ENCODE measurements around the gene LRRC10B. TPM values are rescaled to one million over a fixed set of nuclear protein-coding genes. Genes with fewer than 3 reads are reported as not detected.

LRRC10B gene
- total RNA-seq, 1 experiment from 2014 or later = 0.39 TPM

GRCh38 chr11:61534933-61535839, 26.6 kb downstream of the LRRC10B start:
- H2BK20ac ChIP-seq (ENCODE audit: low read depth, low read length, poor library complexity, severe bottlenecking) = no peak overlapping the region
- H3K27me3 ChIP-seq (ENCODE audit: insufficient read depth, low read length) = no peaks in the 10 kb centered on the region
- H4K20me1 ChIP-seq (ENCODE audit: control insufficient read depth, insufficient read depth, insufficient read length) = no peaks in the 10 kb centered on the region
- no peaks in the 10 kb centered on the region for H3K79me1 ChIP-seq (ENCODE audit: insufficient read depth, low read depth, low read length, poor library complexity, severe bottlenecking)
- no peak overlapping the region for H3K4me2 ChIP-seq (ENCODE audit: insufficient read depth, insufficient read length, low read length)
- H2BK12ac ChIP-seq (ENCODE audit: insufficient read length, low read depth, low read length) = no peak overlapping the region
- Mint-ChIP-seq H3K27ac (peak overlapping the region; percentile 18 to 68 (median 42); a peak in 4 of 7 replicates), H3K27me3 (ENCODE audit: low read depth) (peaks cover 8% of the 10 kb centered on the region), H3K36me3 (ENCODE audit: insufficient read depth in 1 of 3, low read depth in 3 of 3) (peaks cover 0 to 4% (median 0%) of the 10 kb centered on the region in 3 experiments; a peak in 1 of 7 replicates), H3K4me1 (peaks cover 18 to 26% of the 10 kb centered on the region in 2 experiments), H3K4me3 (no peak overlapping the region), H3K9me3 (no peaks in the 10 kb centered on the region)
- H2AFZ ChIP-seq (ENCODE audit: low read length) = no peak overlapping the region
- no peaks in the 10 kb centered on the region for H3K79me2 ChIP-seq (ENCODE audit: insufficient read depth, low read length)
- H3K23ac ChIP-seq (ENCODE audit: insufficient read length, low read depth, low read length) = no peak overlapping the region
- no CpG with 5 or more reads among the region's 32 CpGs for WGBS (ENCODE audit: extremely low coverage, insufficient read length, low lambda C conversion rate)
- no peak overlapping the region for H4K91ac ChIP-seq (ENCODE audit: insufficient read length, low read depth, low read length)
- H3T11ph ChIP-seq (ENCODE audit: low read length) = no peak overlapping the region
- no peak overlapping the region for H3K27ac ChIP-seq (ENCODE audit: insufficient read length, low read depth, low read length)
- H3K18ac ChIP-seq (ENCODE audit: insufficient read length, low read depth, low read length) = no peak overlapping the region
- no peak overlapping the region for H4K8ac ChIP-seq (replicated peaks; ENCODE audit: insufficient read length, low read depth, low read length)
- no peak overlapping the region for H3K4ac ChIP-seq (ENCODE audit: low read depth, low read length)
- no peak overlapping the region; the same call in 1 of the 2 replicates for H3K14ac ChIP-seq (ENCODE audit: insufficient read depth, low read length)
- no peaks in the 10 kb centered on the region for H3K9me3 ChIP-seq (ENCODE audit: control insufficient read depth, low read depth, low read length)
- H2AK5ac ChIP-seq (ENCODE audit: insufficient read length, low read length) = no peak overlapping the region
- no peak overlapping the region for H3K9ac ChIP-seq (ENCODE audit: extremely low read depth, insufficient read length, low read length)
- no peak overlapping the region for H2BK5ac ChIP-seq (ENCODE audit: insufficient read length, low read length)
- no peak for TF ChIP-seq CTCF (conservative IDR thresholded peaks at IDR 0.05)
- H3K56ac ChIP-seq (ENCODE audit: insufficient read length, low read depth, low read length) = no peak overlapping the region
- no peak overlapping the region for H4K5ac ChIP-seq (ENCODE audit: insufficient read length, low read depth, low read length)
- H2BK120ac ChIP-seq (ENCODE audit: low read depth, low read length, poor library complexity, severe bottlenecking) = no peak overlapping the region
- H3K4me1 ChIP-seq (ENCODE audit: insufficient read depth, low read length) = peaks cover 5% of the 10 kb centered on the region
- H3K23me2 ChIP-seq (ENCODE audit: insufficient read length, low read depth, low read length, poor library complexity, severe bottlenecking) = peaks cover 3% of the 10 kb centered on the region
- no peak overlapping the region for H2BK15ac ChIP-seq (ENCODE audit: low read depth, low read length)
- no peak for DNase-seq
